HG03159 (cell line): ENCODE data around the gene PTPRG.

Experiments used
- ATAC-seq: cut with Tn5 transposase; IDR thresholded peaks from one replicate; pipeline ENCODE4 v1.9.1; 2021; ENCODE audit warnings: mild to moderate bottlenecking, moderate library complexity; ENCODE audit not compliant: unreplicated experiment

Gene PTPRG

DNA sequence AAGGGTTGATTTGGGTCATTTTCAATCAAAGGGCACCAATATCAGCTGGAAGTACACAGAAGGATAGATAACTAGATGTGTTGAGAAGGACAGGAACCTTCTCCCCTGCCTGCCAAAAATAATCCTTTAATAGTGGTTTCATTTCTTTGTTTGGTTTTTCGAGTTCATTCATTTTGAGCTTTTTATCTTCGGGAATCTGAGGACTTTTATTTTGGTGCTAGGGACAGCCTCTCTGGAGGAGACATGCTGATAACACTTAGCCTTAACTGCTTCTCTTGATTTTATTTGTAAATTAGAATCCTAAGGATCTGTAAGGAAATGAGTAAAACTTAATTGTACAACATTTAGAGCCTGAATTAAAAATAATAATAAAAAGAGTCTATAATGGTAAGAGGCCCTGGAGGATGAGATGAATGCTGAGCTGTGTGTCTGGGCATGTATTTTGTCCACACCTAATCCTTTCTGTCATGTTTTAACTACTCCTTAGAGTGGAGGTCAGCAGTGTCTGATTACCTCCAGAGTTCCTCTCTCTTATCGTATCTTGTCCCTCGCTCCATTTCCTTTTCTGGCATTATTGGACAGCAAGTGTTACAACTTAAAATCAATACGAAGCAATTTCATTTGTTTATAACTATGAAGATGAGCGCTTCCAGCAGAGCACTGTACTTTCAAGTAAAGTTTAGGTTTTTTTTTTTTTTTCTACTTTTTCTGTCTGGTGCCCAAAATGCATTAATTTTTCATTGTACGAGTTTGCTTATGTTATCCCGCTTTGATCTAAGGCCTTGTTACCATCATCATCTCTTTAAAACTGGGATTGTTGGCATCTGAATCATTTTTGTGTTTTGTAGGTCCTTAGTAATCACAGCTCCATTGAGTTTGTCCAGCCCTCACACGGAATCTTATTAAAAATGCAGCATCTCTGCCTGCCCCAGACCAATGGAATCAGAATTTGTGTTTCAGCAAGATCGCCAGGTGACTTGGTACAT, 22.8 kb downstream of the PTPRG start:
- no peak for ATAC-seq

DNA sequence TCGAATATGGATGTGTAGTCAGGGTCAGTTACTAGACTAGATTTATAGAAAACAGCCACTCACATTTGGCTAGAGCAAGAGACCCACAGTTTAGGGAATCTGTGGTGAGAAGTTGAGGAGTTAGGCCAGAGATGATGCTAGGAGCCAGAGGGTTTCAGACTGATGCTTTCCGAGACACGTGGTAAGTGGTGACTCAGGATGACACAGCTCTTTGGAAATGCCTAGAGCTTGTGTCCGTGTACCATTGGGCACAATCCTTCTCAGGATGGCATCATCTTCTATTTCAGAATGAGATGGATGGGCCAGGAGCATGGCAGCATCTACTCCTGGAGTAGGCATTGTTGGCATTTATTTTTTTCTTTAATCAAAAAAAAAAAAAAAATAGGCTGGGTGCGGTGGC, 28.5 kb downstream of the PTPRG start:
- ATAC-seq: no peak

DNA sequence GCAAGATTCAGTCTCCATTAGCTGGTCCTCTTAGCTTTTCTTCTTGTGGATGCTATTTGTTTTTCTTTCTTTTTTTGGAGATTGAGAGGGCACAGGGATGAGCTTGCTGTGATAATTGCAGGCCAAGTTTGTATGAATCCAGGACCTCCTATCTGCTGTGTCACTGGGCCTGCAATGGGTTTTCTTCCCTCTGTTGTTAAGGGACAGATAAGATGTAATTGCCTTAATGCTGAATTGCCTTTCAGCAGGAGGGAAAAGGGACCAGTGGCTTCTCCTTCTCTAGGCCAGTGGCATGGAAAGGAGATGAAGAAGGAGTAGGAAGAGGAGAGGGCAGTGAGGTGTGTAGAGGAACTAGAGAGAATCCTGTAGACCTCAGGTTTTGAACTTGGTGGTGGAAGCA, 29.9 kb downstream of the PTPRG start:
- no peak for ATAC-seq

DNA sequence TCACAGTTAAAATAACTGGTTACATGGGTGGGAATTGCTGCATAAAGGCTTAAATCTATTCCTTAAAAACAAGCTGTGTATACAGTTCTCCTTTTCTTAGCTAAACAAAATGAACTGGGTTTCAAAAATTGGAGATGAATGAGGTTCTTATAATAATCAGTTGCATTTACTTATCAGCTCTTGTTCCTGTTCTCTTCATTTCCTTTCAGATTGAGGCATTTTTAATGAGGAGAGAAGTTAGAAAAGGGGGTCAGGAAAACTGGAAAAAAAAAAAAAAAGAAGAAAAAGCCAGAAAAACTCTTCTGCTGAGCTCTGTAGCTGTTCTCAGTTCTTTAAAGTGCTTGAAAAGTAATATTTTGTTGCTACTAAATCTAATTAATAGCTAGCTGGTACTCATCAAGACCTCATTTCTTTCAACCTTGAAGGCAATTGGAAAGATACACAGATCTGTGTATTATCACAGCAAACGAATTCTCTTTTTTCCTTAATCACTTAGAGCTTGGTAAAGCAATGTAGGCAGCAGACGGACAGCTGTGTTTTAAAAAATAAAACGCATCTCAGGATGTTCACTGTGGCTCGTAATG, 32.2 kb downstream of the PTPRG start:
- no peak for ATAC-seq

DNA sequence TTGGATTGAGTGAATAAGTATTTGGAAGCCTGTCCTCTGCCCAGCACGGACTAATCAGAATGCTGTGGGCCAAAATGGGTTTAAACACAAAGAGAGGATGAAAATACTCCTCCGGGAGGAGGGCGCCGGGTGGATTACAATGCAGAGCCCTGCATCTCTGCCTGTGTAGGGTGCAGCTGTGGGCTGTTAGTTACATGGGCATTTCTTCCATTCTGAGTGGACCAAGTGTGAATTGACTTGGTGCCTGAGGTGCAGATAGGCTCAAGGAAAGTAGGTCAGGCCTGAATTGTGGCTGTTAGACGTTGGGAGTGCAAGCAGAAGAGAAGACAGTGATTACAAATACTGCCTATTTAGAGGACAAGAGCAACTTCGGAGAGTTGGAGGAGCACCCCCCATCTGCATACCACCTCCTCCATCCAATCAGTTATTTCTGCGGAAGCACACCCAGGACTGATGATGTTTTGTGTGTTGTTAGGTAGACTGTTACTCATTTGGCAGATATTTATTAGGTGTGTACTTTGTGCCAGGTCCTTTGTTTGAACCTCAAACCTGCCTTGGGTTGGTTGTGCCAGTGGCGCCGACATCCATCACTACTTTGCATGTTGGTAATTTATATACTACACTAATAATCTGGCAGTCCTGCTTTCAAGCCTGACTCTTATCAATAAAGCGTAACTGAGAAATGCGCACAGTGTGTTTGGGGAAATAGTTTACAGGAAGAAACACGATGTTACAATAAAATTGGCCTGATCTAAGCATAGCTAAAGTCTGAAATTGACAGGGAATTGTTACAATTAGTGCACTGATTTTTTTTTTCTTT, 33.0 kb downstream of the PTPRG start:
- no peak for ATAC-seq

DNA sequence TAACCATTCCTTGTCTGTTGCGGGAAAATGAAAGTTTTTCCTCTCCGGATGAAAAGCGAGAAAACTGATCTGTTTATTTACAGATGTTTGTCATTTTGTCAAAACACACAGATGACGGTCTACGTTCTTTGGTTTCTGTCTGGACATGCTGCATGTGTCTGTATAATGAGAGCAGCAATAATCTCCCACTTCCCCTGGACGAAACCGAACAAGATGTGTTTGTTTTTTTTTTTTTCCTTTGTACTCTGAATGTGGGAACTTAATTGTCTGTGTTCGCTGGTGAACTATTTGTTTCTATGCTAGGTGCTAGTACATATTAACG, 33.6 kb downstream of the PTPRG start:
- ATAC-seq: no peak

DNA sequence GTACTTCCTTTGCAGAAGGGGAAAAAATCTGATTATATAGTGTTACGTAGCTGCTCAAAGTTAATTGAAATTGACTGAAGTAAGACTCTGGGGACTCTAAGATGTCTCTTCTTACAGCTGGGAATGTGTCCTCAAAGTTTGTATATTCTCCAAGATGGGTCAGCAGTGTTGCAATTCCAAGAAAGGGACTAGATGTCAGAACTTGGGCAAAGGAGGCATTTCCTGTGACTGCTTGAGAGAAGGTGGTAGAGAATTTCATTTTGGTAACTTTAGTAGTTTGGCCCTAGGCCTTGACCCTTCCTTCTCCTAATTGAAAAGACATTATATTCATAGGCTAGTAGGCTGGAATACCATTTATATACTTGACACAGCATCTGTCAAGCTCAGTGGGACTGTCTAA, 33.9 kb downstream of the PTPRG start:
- no peak for ATAC-seq

DNA sequence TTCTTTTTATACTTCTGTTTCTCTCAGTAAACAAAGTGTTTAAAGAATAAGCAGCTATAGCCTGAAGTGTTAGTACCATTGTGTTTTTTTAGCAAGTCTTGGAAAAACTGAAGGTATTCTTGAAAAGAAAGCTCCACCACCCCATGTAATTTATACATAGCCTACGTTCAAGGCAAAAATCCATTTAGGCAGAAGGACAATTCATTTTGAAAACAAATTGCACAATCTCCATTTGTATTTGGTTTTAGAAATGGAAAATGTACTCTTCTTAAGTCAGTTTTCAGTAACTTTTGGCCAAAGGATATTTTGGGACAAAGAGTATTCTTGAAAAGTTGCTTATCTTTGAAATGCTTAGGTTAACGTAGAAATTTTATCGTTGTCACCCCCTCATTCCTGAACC, 34.5 kb downstream of the PTPRG start:
- ATAC-seq: no peak

DNA sequence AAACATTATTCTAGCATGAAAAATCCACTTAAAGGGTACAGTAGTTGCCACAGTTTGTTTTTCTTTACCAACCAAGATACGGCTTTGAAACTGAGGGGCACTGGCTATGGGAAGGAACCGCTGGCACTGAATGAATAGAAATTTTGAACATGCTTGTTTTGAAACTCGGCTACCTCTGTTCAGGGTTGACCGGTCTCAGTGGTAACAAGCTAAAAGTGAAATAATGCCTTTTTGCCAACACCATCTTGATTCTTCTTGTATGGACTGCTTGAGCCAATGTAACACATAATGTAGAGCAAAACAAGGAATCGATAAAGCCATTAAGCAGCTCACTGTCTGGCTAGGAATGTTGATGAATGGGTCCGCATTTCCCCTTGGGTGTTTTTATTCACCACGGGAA, 36.5 kb downstream of the PTPRG start:
- no peak for ATAC-seq

DNA sequence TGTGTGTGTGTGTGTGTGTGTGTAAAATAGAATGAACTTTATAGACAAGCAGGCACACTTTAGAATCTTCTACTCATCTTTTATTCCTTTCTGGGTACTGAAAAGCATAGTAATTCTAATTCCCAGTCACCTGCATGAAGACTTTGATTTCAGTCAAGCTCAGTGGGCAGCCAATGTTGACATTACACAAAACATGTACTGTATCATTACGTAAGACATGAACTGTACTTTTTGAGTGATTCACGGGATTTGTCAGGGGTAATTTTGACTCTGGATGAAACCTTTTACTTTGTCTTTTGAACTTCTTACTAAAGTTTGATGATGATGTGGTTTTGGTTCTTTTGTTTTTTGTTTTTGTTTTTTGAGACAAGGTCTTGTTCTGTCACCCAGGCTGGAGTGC, 38.8 kb downstream of the PTPRG start:
- no peak for ATAC-seq

DNA sequence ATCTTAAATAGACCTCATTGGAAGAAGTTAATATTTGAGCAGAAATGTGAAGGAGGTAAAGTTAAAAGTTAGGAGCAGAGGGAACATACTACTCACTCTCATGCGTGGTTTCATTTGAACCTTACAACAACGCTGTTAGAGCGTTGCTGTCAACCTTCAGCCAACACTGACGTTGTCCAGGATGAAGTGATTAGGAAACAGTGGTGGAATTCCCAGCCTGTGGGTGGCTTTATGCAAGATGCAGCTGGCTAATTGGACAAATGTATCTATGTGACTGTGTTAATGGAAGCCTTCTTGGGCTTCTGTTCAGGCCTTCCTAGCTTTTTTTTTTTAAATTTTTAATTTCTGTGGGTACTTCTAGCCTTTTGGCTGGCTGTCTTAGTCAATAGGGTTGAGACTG, 40.5 kb downstream of the PTPRG start:
- no peak for ATAC-seq

DNA sequence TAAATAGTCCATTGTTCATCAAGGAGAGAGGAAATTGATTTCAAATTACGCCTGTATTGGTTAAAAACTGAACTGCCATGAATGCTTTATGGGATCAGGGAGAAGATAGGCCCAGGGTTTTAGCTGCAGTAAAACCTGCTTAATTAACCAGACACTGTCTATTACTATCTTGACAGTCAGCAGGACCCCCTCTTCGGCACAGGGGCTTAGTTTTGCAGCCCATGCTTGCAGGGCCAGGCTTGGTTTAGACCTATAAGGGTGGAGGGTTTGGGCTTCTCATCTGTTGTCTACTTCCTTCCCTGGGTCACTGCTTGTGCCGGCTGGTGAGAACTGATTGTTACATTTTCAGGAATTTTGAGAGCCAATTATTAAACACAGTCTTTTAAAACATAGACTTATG, 41.1 kb downstream of the PTPRG start:
- no peak for ATAC-seq

DNA sequence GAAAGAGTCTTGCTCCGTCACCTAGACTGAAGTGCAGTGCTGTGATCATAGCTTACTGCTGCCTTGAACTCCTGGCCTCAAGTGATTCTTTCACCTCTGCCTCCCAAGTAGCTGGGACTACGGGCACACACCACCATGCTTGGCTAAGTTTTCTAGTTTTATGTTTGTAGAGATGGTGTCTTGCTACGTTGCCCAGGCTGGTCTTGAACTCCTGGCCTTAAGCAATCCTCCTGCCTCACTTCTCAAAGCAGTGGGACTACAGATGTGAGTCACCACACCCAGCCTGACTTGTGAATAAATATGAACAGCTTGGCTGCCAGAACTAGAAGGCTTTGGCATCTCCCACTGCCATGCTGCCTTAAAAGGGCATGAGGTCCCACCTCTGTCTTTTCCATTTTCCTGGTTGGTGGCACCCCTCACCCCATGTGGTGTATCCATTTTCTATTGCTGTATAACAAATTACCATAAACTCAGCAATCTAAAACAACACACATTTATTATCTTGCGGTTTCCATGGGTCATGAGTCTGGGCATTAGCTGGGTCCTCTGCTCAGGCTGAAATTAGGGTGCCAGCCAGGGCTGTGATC, 44.3 kb downstream of the PTPRG start:
- no peak for ATAC-seq

DNA sequence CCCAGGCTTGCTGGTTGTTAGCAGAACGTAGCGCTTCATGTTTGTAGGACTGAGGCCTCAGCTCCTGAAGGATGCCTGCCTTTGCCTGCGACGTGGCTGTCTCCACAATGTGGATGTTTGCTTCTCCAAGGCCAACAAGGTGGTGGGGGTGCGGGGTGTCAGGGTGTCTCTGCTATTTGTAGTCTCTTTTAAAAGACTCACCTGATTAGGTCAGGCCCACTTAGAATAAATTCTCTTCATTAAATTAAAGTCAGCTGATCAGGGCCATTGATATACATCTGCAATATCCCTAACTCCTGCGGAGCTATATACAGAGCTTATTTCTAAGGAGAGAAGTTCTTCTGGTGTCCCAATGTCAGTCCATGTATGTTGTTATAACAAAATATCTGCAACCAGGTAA, 44.8 kb downstream of the PTPRG start:
- no peak for ATAC-seq

DNA sequence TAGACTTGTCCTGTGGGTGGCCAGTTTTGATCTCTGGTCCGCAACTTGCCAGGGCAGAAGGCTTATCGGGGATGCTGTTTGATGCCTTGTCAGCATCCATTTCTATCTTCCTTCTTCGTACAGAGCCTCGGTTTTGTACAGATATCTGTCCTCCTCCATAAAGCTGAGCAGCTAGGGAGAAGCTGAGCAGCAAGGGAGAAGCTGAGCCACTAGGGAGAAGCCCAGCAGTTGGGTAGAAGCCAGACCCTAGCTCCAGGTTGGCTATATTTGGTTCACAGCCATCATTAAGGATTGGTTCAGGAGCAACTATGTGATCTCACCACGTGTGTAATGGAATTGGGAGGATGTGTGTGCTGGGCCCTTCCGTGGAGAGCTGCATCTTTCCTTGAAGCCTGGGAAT, 46.7 kb downstream of the PTPRG start:
- ATAC-seq: no peak

DNA sequence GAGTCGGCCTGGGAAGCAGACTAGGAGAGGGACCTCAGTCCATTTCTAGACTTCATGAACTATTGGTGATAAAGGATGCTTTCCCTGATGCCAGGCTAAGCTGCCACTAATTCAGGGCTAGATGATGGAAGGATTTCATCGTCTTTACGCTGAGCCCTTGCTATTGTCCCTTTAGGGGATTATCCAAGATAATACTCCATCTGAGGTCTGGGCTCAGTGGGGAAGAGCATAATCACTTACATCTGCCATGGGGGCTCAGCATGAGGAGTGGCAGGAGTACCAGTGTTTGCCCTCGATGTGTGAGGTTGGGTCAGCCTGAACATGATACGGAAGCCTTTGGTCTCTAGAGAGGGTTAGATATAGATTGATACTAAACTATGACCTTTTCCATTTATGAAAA, 47.3 kb downstream of the PTPRG start:
- ATAC-seq: no peak

DNA sequence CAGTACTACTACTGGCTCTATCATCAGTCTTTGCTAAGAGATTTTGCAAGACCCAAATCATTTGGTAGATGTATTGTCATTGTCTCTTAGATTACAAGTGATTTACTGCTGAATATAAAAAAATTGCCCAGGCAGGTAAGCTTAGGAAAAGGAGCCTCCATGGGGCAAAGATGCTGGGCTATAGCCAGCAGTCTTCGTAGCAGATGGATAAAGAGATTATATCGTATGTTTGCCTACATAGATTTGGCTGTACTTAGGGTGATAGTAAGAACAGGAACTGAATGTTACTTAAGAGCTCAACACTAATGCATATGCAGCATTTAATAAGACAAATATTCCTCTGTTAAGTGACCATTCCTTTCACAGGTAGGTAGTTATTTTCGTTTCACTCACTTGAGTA, 48.9 kb downstream of the PTPRG start:
- ATAC-seq: no peak

DNA sequence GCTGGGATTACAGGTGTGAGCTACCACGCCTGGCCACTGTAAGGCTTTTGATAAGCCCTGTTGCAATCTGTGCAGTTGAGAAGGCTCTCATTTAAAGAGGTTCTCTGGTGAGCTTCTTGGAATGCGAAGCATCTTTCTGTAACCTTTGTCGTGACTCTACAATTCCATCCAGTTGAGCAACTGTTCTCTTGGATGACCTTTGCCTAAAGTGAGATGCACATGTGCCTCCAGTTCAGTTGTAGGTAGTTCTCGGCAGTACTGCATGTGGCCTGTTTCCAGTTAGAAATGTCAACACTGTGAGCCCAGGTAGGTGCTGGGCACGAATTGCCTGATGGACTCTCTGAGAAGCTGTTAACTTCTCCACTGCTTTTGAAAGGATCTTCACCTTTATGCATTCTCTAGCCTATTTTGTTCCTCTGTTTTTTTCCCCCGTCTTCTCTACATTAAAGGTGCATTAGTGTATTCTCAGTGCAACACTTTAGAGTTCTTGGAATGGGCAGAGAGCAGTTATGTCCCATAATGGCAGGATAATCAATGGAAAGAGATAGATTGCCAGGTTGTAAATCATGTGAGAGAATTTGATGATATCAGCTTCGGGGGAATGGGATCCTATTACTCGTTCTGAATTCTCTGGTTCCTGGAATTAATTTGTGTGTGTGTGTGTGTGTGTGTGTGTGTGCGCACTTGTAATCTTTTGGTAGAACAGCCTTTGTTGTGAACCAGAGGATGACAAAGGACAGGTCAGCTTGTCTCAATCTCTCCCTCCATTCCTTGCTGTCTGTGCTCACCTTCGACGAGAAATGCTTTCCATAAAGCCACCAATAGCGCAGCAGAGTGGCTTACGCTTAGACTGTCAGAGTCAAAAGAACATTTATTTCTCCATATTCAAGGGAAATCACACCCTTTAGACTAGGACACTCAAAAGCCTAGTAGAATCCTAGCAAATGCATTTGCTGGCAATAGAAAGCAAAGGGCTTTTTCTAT, 51.1 kb downstream of the PTPRG start:
- no peak for ATAC-seq

DNA sequence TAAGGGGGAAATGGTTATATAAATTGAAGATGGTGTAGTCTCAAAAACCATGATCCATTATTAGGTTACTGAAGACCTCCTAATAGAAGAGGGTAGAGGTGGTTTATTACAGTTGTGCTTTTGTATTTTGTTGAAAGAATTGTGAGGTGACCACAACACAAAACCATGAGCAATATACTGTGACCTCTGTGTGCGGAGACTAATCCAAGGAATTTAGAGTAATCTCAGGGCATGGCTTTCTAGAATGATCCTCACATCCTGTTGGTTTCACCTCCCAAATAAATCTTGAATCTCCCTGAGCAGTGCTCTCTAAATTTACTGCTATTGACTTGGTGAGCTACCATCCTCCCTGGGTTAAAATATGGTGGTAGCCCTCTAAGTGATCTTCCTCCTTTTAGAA, 52.3 kb downstream of the PTPRG start:
- no peak for ATAC-seq

DNA sequence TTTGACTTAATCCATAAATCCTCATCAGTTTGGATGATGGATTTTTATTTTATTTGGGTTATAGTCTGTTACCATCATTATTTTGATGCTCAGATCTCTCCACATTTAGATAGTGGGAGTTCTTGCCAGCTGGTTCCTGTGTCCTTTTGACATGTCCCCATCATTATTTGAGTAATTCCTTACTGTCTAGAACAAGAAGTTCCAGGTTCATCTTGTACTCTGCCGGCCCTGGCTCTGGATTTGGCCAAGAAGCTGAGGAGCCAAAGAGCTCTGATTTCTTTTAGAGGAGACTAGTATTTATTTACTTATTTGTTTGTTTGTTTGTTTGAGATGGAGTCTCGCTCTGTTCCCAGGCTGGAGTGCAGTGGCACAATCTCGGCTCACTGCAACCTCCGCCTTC, 54.3 kb downstream of the PTPRG start:
- no peak for ATAC-seq
